Measurements from ENCODE around the gene COL6A1.
A peak's percentile ranks its signal among the peaks of the same experiment; 100 is the strongest.
"Not testable (repeated sequence)": the region's sequence is repeated elsewhere in the genome, so short reads cannot be mapped to it uniquely, and the experiment has no call there.

The COL6A1 gene

GRCh38 chr21:45972353-45972715 is 9.2 kb upstream of the COL6A1 start:
- Histone ChIP-seq H3K9me3 (replicated peaks; ENCODE audit: low read length) (no peaks in the 10 kb centered on the region), H3K27me3 (ENCODE audit: control insufficient read depth, insufficient read depth, low read length) (no peaks in the 10 kb centered on the region), H3K9ac (ENCODE audit: low read depth, low read length) (peak overlapping the region; percentile 79), H3K36me3 (ENCODE audit: insufficient read depth, low read length) (no peaks in the 10 kb centered on the region), H3K4me1 (ENCODE audit: control insufficient read depth, insufficient read depth, low read length) (peaks cover 46% of the 10 kb centered on the region), H3K4me2 (ENCODE audit: low read length) (peak overlapping the region; percentile 81), H3K4me3 (ENCODE audit: low read length) (peak overlapping the region; percentile 65)

DNA sequence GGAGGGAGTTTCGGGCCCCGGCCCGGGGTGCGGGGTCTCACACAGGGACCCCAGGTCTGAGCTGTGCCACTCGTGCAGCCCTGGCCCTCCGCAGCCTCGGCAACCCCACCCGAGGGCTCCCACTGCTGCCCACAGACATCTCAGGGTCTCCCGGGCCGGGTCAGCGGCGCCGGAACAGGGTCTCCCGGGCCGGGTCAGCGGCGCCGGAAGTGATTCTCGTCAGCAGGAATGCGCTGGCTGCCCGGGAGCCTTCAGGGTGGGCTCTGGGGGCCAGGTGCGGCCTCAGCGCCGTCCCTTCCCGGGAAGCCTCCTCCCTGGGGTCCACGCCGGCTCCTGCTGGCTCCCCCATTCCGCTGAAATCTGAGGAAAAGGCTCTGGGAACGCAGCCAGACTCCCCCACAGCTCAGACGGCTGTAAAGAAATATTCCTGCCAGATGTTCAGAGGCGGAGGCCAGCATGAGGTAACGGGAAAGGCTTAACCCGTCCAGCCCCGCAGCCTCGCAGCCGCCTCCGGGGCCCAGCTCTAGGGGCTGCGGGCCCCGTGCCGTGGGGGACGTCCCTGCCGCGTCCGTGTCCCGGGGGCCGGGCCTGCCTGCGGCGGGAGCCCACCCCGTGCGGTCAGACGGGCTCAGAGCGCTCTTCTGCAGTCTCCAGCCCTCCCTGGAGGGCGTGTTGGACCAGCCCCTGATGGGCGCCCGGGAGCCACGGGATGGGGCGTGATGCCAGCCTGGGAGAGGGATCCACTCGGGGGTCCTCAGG is 8.7 kb upstream of the COL6A1 start:
- peaks cover 46% of the 10 kb centered on the region for H3K4me1 ChIP-seq (ENCODE audit: control insufficient read depth, insufficient read depth, low read length)
- peak overlapping the region; percentile 65 for H3K4me3 ChIP-seq (ENCODE audit: low read length)
- H3K27me3 ChIP-seq (ENCODE audit: control insufficient read depth, insufficient read depth, low read length), result no peaks in the 10 kb centered on the region
- H3K4me2 ChIP-seq (ENCODE audit: low read length), result peak overlapping the region; percentile 81
- no peaks in the 10 kb centered on the region for H3K9me3 ChIP-seq (replicated peaks; ENCODE audit: low read length)
- no peaks in the 10 kb centered on the region for H3K36me3 ChIP-seq (ENCODE audit: insufficient read depth, low read length)
- peak overlapping the region; percentile 79 for H3K9ac ChIP-seq (ENCODE audit: low read depth, low read length)

- H3K4me3 ChIP-seq (ENCODE audit: low read length), result peak overlapping the region; percentile 65
- peak overlapping the region; percentile 79 for H3K9ac ChIP-seq (ENCODE audit: low read depth, low read length)
- peaks cover 46% of the 10 kb centered on the region for H3K4me1 ChIP-seq (ENCODE audit: control insufficient read depth, insufficient read depth, low read length)
- no peaks in the 10 kb centered on the region for H3K36me3 ChIP-seq (ENCODE audit: insufficient read depth, low read length)
- no peaks in the 10 kb centered on the region for H3K27me3 ChIP-seq (ENCODE audit: control insufficient read depth, insufficient read depth, low read length)
- no peaks in the 10 kb centered on the region for H3K9me3 ChIP-seq (replicated peaks; ENCODE audit: low read length)
- peak overlapping the region; percentile 81 for H3K4me2 ChIP-seq (ENCODE audit: low read length)
Observed at GRCh38 chr21:45973475-45974072, 8.0 kb upstream of the COL6A1 start.

GRCh38 chr21:45974073-45975019 is 7.2 kb upstream of the COL6A1 start:
- Histone ChIP-seq H3K9me3 (replicated peaks; ENCODE audit: low read length) (no peaks in the 10 kb centered on the region), H3K36me3 (ENCODE audit: insufficient read depth, low read length) (no peaks in the 10 kb centered on the region), H3K4me1 (ENCODE audit: control insufficient read depth, insufficient read depth, low read length) (peaks cover 46% of the 10 kb centered on the region), H3K27me3 (ENCODE audit: control insufficient read depth, insufficient read depth, low read length) (no peaks in the 10 kb centered on the region), H3K4me3 (ENCODE audit: low read length) (peak overlapping the region; percentile 65), H3K9ac (ENCODE audit: low read depth, low read length) (peak overlapping the region; percentile 79), H3K4me2 (ENCODE audit: low read length) (peak overlapping the region; percentile 81)

DNA sequence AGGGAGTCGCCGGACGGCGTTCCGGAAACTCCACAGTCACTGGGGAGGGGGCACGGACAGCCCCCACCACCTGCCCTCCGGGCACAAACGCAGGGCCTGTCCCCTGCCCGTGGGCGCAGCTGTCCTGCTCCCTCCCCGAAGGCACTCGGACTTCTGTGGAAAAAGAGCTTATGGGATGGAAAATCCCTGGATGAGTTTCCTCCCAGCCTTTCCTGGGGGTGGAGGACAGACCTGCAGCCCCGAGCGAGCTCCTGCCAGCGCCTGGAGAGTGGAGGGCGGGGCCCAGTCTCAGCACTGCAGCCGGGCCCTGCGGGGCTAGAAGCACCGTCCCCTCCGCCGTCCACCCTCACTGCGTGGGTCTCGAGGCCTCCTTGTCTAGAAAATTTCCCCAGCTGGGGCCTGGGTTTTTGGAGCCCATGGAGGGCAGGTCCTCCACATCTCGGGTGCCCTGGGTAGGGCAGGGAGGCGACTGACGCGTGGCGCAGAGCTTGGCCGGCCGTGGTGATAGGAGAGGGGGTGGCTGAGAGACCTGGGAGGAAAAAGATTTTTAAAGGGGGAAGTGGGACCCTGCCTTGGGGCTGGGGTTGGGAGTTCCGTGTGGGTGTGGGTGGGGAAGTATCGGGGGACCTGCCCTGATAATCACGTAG is 6.4 kb upstream of the COL6A1 start:
- H3K27me3 ChIP-seq (ENCODE audit: control insufficient read depth, insufficient read depth, low read length), result no peaks in the 10 kb centered on the region
- H3K4me3 ChIP-seq (ENCODE audit: low read length), result peak overlapping the region; percentile 65
- H3K4me1 ChIP-seq (ENCODE audit: control insufficient read depth, insufficient read depth, low read length), result peaks cover 46% of the 10 kb centered on the region
- H3K9ac ChIP-seq (ENCODE audit: low read depth, low read length), result peak overlapping the region; percentile 79
- H3K36me3 ChIP-seq (ENCODE audit: insufficient read depth, low read length), result no peaks in the 10 kb centered on the region
- no peaks in the 10 kb centered on the region for H3K9me3 ChIP-seq (replicated peaks; ENCODE audit: low read length)
- peak overlapping the region; percentile 81 for H3K4me2 ChIP-seq (ENCODE audit: low read length)

DNA sequence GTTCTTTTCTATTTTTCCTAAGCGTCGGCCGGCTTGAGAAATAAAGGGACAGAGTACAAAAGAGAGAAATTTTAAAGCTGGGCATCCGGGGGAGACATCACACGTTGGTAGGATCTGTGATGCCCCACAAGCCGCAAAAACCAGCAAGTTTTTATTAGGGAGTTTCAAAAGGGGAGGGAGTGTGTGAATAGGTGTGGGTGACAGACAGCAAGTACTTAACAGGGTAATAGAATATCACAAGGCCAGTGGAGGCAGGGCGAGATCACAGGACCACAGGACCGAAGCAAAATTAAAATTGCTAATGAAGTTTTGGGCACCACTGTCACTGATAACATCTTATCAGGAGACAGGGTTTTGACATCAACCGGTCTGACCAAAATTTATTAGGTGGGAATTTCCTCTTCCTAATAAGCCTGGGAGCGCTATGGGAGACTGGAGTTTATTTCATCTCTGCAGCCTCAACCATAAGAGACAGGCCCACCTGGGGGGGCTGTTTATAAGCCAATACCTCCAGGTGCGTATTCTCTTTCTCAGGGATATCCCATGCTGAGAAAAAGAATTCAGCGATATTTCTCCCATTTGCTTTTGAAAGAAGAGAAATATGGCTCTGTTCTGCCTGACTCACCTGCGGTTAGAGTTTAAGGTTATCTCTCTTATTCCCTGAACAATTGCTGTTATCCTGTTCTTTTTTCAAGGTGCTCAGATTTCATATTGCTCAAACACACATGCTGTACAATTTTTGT is 5.7 kb upstream of the COL6A1 start:
- H3K4me1 ChIP-seq (ENCODE audit: control insufficient read depth, insufficient read depth, low read length), result peaks cover 47% of the 10 kb centered on the region
- not testable (repeated sequence) for H3K4me2 ChIP-seq (ENCODE audit: low read length); H3K36me3 ChIP-seq (ENCODE audit: insufficient read depth, low read length); H3K9me3 ChIP-seq (replicated peaks; ENCODE audit: low read length); H3K4me3 ChIP-seq (ENCODE audit: low read length); H3K9ac ChIP-seq (ENCODE audit: low read depth, low read length); H3K27me3 ChIP-seq (ENCODE audit: control insufficient read depth, insufficient read depth, low read length)

- no peaks in the 10 kb centered on the region for H3K9me3 ChIP-seq (replicated peaks; ENCODE audit: low read length)
- H3K9ac ChIP-seq (ENCODE audit: low read depth, low read length), result no peak overlapping the region
- no peaks in the 10 kb centered on the region for H3K36me3 ChIP-seq (ENCODE audit: insufficient read depth, low read length)
- peaks cover 41% of the 10 kb centered on the region for H3K4me1 ChIP-seq (ENCODE audit: control insufficient read depth, insufficient read depth, low read length)
- H3K4me2 ChIP-seq (ENCODE audit: low read length), result no peak overlapping the region
- H3K4me3 ChIP-seq (ENCODE audit: low read length), result no peak overlapping the region
- no peaks in the 10 kb centered on the region for H3K27me3 ChIP-seq (ENCODE audit: control insufficient read depth, insufficient read depth, low read length)
Observed at GRCh38 chr21:45976701-45977311, 4.8 kb upstream of the COL6A1 start.

DNA sequence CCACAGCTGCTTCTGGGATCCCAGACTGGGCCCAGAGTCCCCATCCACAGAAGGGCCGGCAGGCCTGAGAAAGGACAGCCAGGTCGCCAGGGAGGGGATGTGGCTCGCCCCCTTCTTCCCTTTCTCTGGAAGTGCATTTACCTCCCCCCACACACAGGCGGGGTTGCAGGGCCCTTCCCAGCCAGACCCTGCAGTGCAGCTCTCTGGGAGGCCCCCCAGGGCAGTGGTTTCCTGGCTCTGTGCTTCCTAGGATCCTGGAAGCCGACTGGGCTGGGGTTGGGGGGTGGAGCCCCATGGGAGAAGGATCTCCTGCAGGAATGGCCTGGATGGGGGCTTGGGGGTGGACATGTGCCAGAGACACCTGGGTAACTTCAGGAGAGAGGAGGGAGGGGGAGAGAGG is 4.2 kb upstream of the COL6A1 start:
- Histone ChIP-seq H3K4me2 (ENCODE audit: low read length) (no peak overlapping the region), H3K9me3 (replicated peaks; ENCODE audit: low read length) (no peaks in the 10 kb centered on the region), H3K4me1 (ENCODE audit: control insufficient read depth, insufficient read depth, low read length) (peaks cover 35% of the 10 kb centered on the region), H3K36me3 (ENCODE audit: insufficient read depth, low read length) (no peaks in the 10 kb centered on the region), H3K9ac (ENCODE audit: low read depth, low read length) (no peak overlapping the region), H3K4me3 (ENCODE audit: low read length) (no peak overlapping the region), H3K27me3 (ENCODE audit: control insufficient read depth, insufficient read depth, low read length) (no peaks in the 10 kb centered on the region)

DNA sequence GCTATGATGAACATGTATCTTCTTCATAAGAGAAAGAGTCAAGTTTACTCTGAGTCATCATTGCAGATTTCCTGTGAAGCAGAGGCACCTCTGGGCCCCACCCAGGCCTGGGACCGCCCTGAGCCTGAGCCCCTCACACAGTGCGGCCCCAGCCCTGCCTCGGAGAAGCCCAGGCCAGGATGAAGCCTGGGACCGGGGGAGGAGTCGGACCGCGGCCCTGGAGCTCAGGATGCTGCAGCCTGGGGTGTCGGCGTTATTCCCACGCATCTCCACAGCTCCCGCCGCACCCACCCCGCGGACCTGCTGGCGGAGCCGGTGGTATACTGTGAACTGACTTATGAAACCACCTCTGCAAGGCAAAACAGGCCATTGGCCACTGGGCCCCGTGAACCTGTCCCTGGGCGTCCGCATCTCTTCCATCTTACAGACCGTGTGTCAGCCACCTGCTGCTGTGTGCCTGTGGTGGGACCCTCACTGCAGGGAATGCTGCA is 2.4 kb upstream of the COL6A1 start:
- H3K4me2 ChIP-seq (ENCODE audit: low read length), result no peak overlapping the region
- H3K36me3 ChIP-seq (ENCODE audit: insufficient read depth, low read length), result peaks cover 3% of the 10 kb centered on the region
- no peaks in the 10 kb centered on the region for H3K27me3 ChIP-seq (ENCODE audit: control insufficient read depth, insufficient read depth, low read length)
- peaks cover 22% of the 10 kb centered on the region for H3K4me1 ChIP-seq (ENCODE audit: control insufficient read depth, insufficient read depth, low read length)
- H3K4me3 ChIP-seq (ENCODE audit: low read length), result no peak overlapping the region
- H3K9me3 ChIP-seq (replicated peaks; ENCODE audit: low read length), result no peaks in the 10 kb centered on the region
- H3K9ac ChIP-seq (ENCODE audit: low read depth, low read length), result no peak overlapping the region

GRCh38 chr21:45979651-45980050 is 1.9 kb upstream of the COL6A1 start:
- no peak overlapping the region for H3K4me3 ChIP-seq (ENCODE audit: low read length)
- no peaks in the 10 kb centered on the region for H3K27me3 ChIP-seq (ENCODE audit: control insufficient read depth, insufficient read depth, low read length)

More at GRCh38 chr21:45979651-45980050, 1.9 kb upstream of the COL6A1 start:
- no peaks in the 10 kb centered on the region for H3K9me3 ChIP-seq (replicated peaks; ENCODE audit: low read length)
- H3K4me2 ChIP-seq (ENCODE audit: low read length), result no peak overlapping the region
- peaks cover 18% of the 10 kb centered on the region for H3K4me1 ChIP-seq (ENCODE audit: control insufficient read depth, insufficient read depth, low read length)
- no peak overlapping the region for H3K9ac ChIP-seq (ENCODE audit: low read depth, low read length)
- H3K36me3 ChIP-seq (ENCODE audit: insufficient read depth, low read length), result peaks cover 8% of the 10 kb centered on the region
